ENCODE data around the gene GUCY1A2.
A peak's percentile ranks its signal among the peaks of the same experiment; 100 is the strongest.

Gene GUCY1A2

GRCh38 chr11:106724293-106724892 is 293.9 kb downstream of the GUCY1A2 start:
- TF ChIP-seq, protein P1, sequence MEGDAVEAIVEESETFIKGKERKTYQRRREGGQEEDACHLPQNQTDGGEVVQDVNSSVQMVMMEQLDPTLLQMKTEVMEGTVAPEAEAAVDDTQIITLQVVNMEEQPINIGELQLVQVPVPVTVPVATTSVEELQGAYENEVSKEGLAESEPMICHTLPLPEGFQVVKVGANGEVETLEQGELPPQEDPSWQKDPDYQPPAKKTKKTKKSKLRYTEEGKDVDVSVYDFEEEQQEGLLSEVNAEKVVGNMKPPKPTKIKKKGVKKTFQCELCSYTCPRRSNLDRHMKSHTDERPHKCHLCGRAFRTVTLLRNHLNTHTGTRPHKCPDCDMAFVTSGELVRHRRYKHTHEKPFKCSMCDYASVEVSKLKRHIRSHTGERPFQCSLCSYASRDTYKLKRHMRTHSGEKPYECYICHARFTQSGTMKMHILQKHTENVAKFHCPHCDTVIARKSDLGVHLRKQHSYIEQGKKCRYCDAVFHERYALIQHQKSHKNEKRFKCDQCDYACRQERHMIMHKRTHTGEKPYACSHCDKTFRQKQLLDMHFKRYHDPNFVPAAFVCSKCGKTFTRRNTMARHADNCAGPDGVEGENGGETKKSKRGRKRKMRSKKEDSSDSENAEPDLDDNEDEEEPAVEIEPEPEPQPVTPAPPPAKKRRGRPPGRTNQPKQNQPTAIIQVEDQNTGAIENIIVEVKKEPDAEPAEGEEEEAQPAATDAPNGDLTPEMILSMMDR (IDR thresholded peaks at IDR 0.05): no peak
- no peak for TF ChIP-seq ZFX (IDR thresholded peaks at IDR 0.05; ENCODE audit: borderline replicate concordance)
- peak overlapping the region; percentile 42; the same call in 1 of the 2 replicates for H3K27ac ChIP-seq

GRCh38 chr11:106723071-106723470 is 295.2 kb downstream of the GUCY1A2 start:
- TF ChIP-seq, protein P1 (IDR thresholded peaks at IDR 0.05): no peak
- TF ChIP-seq ZFX (IDR thresholded peaks at IDR 0.05; ENCODE audit: borderline replicate concordance): no peak
- peak overlapping the region; percentile 42 for H3K27ac ChIP-seq

DNA sequence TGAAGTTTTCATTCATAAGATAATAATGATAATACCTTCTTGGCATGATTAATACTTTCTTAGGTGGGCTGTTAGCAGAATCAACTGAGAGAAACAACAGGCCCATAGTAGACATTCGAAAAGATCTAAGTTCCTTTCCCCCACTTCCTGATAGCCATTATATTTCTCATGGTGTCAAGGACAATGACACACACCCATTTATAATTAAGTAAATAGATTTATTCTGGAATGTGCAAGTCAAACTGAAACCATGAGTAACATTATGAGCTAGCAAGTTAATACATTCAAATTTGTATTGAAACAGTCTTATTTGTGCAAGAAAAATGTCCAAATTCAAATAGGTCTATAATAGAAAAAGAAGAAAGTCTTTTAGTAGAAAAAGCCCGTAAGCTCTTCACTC is 301.1 kb downstream of the GUCY1A2 start:
- no peak for TF ChIP-seq ZFX (IDR thresholded peaks at IDR 0.05; ENCODE audit: borderline replicate concordance)
- TF ChIP-seq, protein P1 (IDR thresholded peaks at IDR 0.05): no peak
- no peak overlapping the region for H3K27ac ChIP-seq

GRCh38 chr11:106714199-106714598 is 304.1 kb downstream of the GUCY1A2 start:
- TF ChIP-seq, protein P1 (IDR thresholded peaks at IDR 0.05): no peak
- no peak for TF ChIP-seq ZFX (IDR thresholded peaks at IDR 0.05; ENCODE audit: borderline replicate concordance)
- H3K27ac ChIP-seq: no peak overlapping the region

GRCh38 chr11:106708348-106708747 is 309.9 kb downstream of the GUCY1A2 start:
- H3K27ac ChIP-seq: no peak overlapping the region
- no peak for TF ChIP-seq ZFX (IDR thresholded peaks at IDR 0.05; ENCODE audit: borderline replicate concordance)
- TF ChIP-seq, protein P1 (IDR thresholded peaks at IDR 0.05): no peak

DNA sequence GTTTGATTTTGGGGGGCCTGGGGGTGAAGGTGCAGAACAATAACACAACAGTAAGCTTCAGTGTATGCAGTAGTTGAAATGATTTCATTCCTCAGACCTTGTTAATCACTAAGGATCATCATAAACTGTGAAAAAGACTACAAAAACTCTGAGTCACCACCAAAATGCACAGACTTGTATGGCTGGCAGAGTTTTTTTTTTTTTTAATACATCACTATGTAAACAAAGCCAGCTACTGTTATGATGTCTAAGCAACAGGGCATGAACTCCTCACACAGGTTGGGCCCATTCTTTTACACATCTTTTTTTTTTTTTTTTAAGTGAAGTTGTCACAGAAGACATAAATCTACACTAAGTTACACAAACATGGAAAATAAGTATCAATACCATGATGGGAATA is 311.9 kb downstream of the GUCY1A2 start:
- no peak for TF ChIP-seq ZFX (IDR thresholded peaks at IDR 0.05; ENCODE audit: borderline replicate concordance)
- TF ChIP-seq, protein P1 (IDR thresholded peaks at IDR 0.05): no peak
- peak overlapping the region; percentile 22; the same call in 1 of the 2 replicates for H3K27ac ChIP-seq

- H3K27ac ChIP-seq: no peak overlapping the region
- TF ChIP-seq, protein P1 (IDR thresholded peaks at IDR 0.05): no peak
- no peak for TF ChIP-seq ZFX (IDR thresholded peaks at IDR 0.05; ENCODE audit: borderline replicate concordance)
Measured at GRCh38 chr11:106702805-106703204, 315.5 kb downstream of the GUCY1A2 start.

All from 22Rv1 (cell line).